CD14-positive monocyte (primary cell): ENCODE data around the gene ZBTB44. TPM values are rescaled to one million over a fixed set of nuclear protein-coding genes. Genes with fewer than 3 reads are reported as not detected.

Experiments used
- DNase-seq, 3 donors: peaks; one replicate each; pipeline ENCODE4 v3.0.0-alpha.2; 2011 to 2022
- H2AFZ ChIP-seq: 2 replicates; pipeline ENCODE4 v1.6.0; 2012; ENCODE audit warnings: mild to moderate bottlenecking, low read depth, low read length, inconsistent platforms; ENCODE audit not compliant: insufficient read depth, poor library complexity, severe bottlenecking
- H3K27ac ChIP-seq, 2 donors: 1 replicate in 1 of 2; 2 replicates in 1 of 2; pipeline ENCODE4 v1.5.1; 2012 to 2013; ENCODE audit warnings: low read length in 2 of 2, control low read depth in 1 of 2, inconsistent platforms in 1 of 2, low read depth in 1 of 2, mild to moderate bottlenecking in 1 of 2
- H3K27me3 ChIP-seq, 2 donors: one replicate each; pipeline versions ENCODE4 v1.6.0 to v1.6.1; 2011 to 2013; ENCODE audit warnings: low read length in 2 of 2; ENCODE audit not compliant: control insufficient read depth in 2 of 2, insufficient read depth in 2 of 2
- H3K36me3 ChIP-seq, 2 donors: replicated peaks in 1 of 2; 1 replicate in 1 of 2; 2 replicates in 1 of 2; pipeline versions ENCODE4 v1.5.1 to v1.6.1; 2012 to 2013; ENCODE audit warnings: low read length in 2 of 2, control low read depth in 1 of 2, inconsistent platforms in 1 of 2, mild to moderate bottlenecking in 1 of 2; ENCODE audit not compliant: insufficient read depth in 2 of 2, control insufficient read depth in 1 of 2
- H3K4me1 ChIP-seq, 2 donors: 1 replicate in 1 of 2; 2 replicates in 1 of 2; pipeline versions ENCODE4 v1.5.1 to v1.6.1; 2012 to 2013; ENCODE audit warnings: low read length in 2 of 2, control low read depth in 1 of 2, inconsistent platforms in 1 of 2, mild to moderate bottlenecking in 1 of 2, moderate library complexity in 1 of 2; ENCODE audit not compliant: insufficient read depth in 2 of 2, control insufficient read depth in 1 of 2
- H3K4me2 ChIP-seq: replicated peaks from 2 replicates; pipeline ENCODE3; 2012; ENCODE audit warnings: low read length, moderate library complexity, mild to moderate bottlenecking; ENCODE audit not compliant: poor library complexity, severe bottlenecking; ENCODE audit errors: extremely low read depth
- H3K4me3 ChIP-seq, 3 experiments: fragments of 200-600 bp in 1 of 3; sonication (generic) in 1 of 3; replicated peaks in 1 of 3; 1 replicate in 2 of 3; 2 replicates in 1 of 3; pipeline ENCODE4 v1.5.1; 2011 to 2013; ENCODE audit warnings: low read length in 3 of 3, mild to moderate bottlenecking in 3 of 3, control low read depth in 2 of 3, low read depth in 2 of 3, inconsistent platforms in 1 of 3, moderate library complexity in 1 of 3
- H3K79me2 ChIP-seq: 2 replicates; pipeline ENCODE4 v1.6.0; 2012; ENCODE audit warnings: mild to moderate bottlenecking, control low read depth, inconsistent platforms, low read length, moderate library complexity; ENCODE audit not compliant: insufficient read depth
- H3K9ac ChIP-seq: 2 replicates; pipeline ENCODE4 v1.6.0; 2017; ENCODE audit warnings: low read length, mild to moderate bottlenecking; ENCODE audit not compliant: insufficient read depth, poor library complexity, severe bottlenecking
- H3K9me3 ChIP-seq, 2 donors: replicated peaks in 1 of 2; 1 replicate in 1 of 2; 2 replicates in 1 of 2; pipeline versions ENCODE4 v1.5.1 to v1.6.1; 2012 to 2013; ENCODE audit warnings: low read length in 2 of 2, control low read depth in 1 of 2; ENCODE audit not compliant: control insufficient read depth in 1 of 2, insufficient read depth in 1 of 2
- H4K20me1 ChIP-seq: 2 replicates; pipeline ENCODE4 v1.6.0; 2012; ENCODE audit warnings: mild to moderate bottlenecking, low read length, control low read depth, moderate library complexity; ENCODE audit not compliant: insufficient read depth
- H3K27ac Mint-ChIP-seq, 7 donors: one replicate each; pipeline ENCODE4 v1.8.0; 2020; ENCODE audit warnings: mild to moderate bottlenecking in 7 of 7, mixed read lengths in 7 of 7, moderate library complexity in 6 of 7, inconsistent platforms in 2 of 7
- H3K27me3 Mint-ChIP-seq, 3 donors: one replicate each; pipeline ENCODE4 v1.8.0; 2021 to 2022; ENCODE audit warnings: low read depth in 3 of 3, mild to moderate bottlenecking in 3 of 3, mixed read lengths in 3 of 3, moderate library complexity in 3 of 3, inconsistent platforms in 1 of 3
- H3K36me3 Mint-ChIP-seq, 2 donors: one replicate each; pipeline ENCODE4 v1.8.0; 2020; ENCODE audit warnings: mixed read lengths in 2 of 2, inconsistent platforms in 1 of 2, mild to moderate bottlenecking in 1 of 2
- H3K4me1 Mint-ChIP-seq: one replicate; pipeline ENCODE4 v1.8.0; 2020; ENCODE audit warnings: mild to moderate bottlenecking, mixed read lengths
- H3K4me3 Mint-ChIP-seq, 2 donors: one replicate each; pipeline ENCODE4 v1.8.0; 2020; ENCODE audit warnings: mild to moderate bottlenecking in 2 of 2, mixed read lengths in 2 of 2, moderate library complexity in 1 of 2
- H3K9me3 Mint-ChIP-seq, 7 donors: one replicate each; pipeline ENCODE4 v1.8.0; 2020 to 2022; ENCODE audit warnings: mixed read lengths in 7 of 7, mild to moderate bottlenecking in 6 of 7, moderate library complexity in 6 of 7, inconsistent platforms in 2 of 7
- CTCF ChIP-seq: fragments of 200-600 bp; IDR thresholded peaks from one replicate; pipeline ENCODE4 v1.8.0; 2022; ENCODE audit warnings: antibody characterized with exemption, mild to moderate bottlenecking
- WGBS: methylation state at CpG from one replicate; pipeline ENCODE4 v1.1.5; 2013; ENCODE audit warnings: missing lambda C conversion rate; ENCODE audit not compliant: insufficient coverage; 5-methylcytosine and 5-hydroxymethylcytosine counted together
- intact Hi-C, 2 donors: fragments of 100-400 bp; cut with micrococcal nuclease; formaldehyde crosslinking; loops; one replicate each; pipeline versions ENCODE4 v1.15.0 to v1.15.1; 2023
- polyA plus RNA-seq, 3 donors: library from polyadenylated mRNA; depleted of rRNA in 1 of 3; unstranded in 2 of 3; stranded (reverse) in 1 of 3; fragments of 300-500 nt in 2 of 3; fragments of >200 nt in 1 of 3; fragmentation: Illumina TruSeq in 2 of 3; gene quantifications; 1 replicate in 2 of 3; 2 replicates in 1 of 3; pipeline ENCODE4 v1.2.3, GENCODE V29; 2012 to 2021

ZBTB44 gene
- polyA plus RNA-seq, 3 donors = 2.4 to 21.3 (median 2.7) TPM

GRCh38 chr11:130202009-130202817, 112.5 kb downstream of the ZBTB44 start:
- Mint-ChIP-seq H3K9me3 (peaks cover 0 to 6% (median 0%) of the 10 kb centered on the region in 7 donors), H3K27me3 (peaks cover 1 to 7% (median 7%) of the 10 kb centered on the region in 3 donors), H3K36me3 (peaks cover 68 to 80% of the 10 kb centered on the region in 2 donors), H3K4me3 (no peak overlapping the region), H3K27ac (peak overlapping the region in 5 of 7 donors; percentile 48 to 83 (median 75)), H3K4me1 (peaks cover 29% of the 10 kb centered on the region)
- no peaks in the 10 kb centered on the region for H4K20me1 ChIP-seq
- no peak overlapping the region for H2AFZ ChIP-seq
- H3K4me1 ChIP-seq = peaks cover 18 to 23% of the 10 kb centered on the region in 2 donors
- H3K4me2 ChIP-seq = no peak overlapping the region
- H3K79me2 ChIP-seq = no peaks in the 10 kb centered on the region
- intact Hi-C loops = no loop called here
- peak overlapping the region in 1 of 2 donors; percentile 60 for H3K27ac ChIP-seq
- 93% methylated on average over 9 of the region's 12 CpGs for WGBS
- TF ChIP-seq CTCF = no peak
- H3K27me3 ChIP-seq = no peaks in the 10 kb centered on the region
- no peak overlapping the region for H3K9ac ChIP-seq
- H3K36me3 ChIP-seq = peaks cover 41 to 66% of the 10 kb centered on the region in 2 donors
- H3K9me3 ChIP-seq = peaks cover 0 to 2% of the 10 kb centered on the region in 2 donors
- DNase-seq = peak; percentile 17 to 35 (median 32)
- peak overlapping the region in 1 of 3 experiments; percentile 12 for H3K4me3 ChIP-seq

GRCh38 chr11:130201026-130201425, 113.7 kb downstream of the ZBTB44 start:
- 95% methylated on average over 7 of the region's 7 CpGs for WGBS
- H3K27ac Mint-ChIP-seq = peak overlapping the region in 1 of 7 donors; percentile 64

More at GRCh38 chr11:130201026-130201425, 113.7 kb downstream of the ZBTB44 start:
- intact Hi-C loops = no loop called here
- Mint-ChIP-seq H3K36me3 (peaks cover 72 to 88% of the 10 kb centered on the region in 2 donors), H3K4me3 (no peak overlapping the region), H3K9me3 (peaks cover 0 to 6% (median 0%) of the 10 kb centered on the region in 7 donors), H3K27me3 (peaks cover 0 to 7% (median 7%) of the 10 kb centered on the region in 3 donors), H3K4me1 (peaks cover 29% of the 10 kb centered on the region)
- Histone ChIP-seq H3K9ac (no peak overlapping the region), H3K4me2 (no peak overlapping the region), H3K4me3 (no peak overlapping the region), H2AFZ (no peak overlapping the region), H3K9me3 (peaks cover 0 to 2% of the 10 kb centered on the region in 2 donors), H3K27me3 (no peaks in the 10 kb centered on the region), H4K20me1 (no peaks in the 10 kb centered on the region), H3K4me1 (peaks cover 18 to 23% of the 10 kb centered on the region in 2 donors), H3K27ac (no peak overlapping the region), H3K36me3 (peaks cover 52 to 66% of the 10 kb centered on the region in 2 donors), H3K79me2 (no peaks in the 10 kb centered on the region)
- no peak for DNase-seq
- no peak for TF ChIP-seq CTCF
